GM10847 (cell line): ENCODE data around the gene RING1.
A peak's percentile ranks its signal among the peaks of the same experiment; 100 is the strongest.

Source experiments
- POLR2A ChIP-seq: IDR thresholded peaks from 2 replicates; pipeline ENCODE4 v1.6.1; 2011; ENCODE audit not compliant: insufficient read length; ENCODE audit errors: extremely low read depth

RING1 gene

DNA sequence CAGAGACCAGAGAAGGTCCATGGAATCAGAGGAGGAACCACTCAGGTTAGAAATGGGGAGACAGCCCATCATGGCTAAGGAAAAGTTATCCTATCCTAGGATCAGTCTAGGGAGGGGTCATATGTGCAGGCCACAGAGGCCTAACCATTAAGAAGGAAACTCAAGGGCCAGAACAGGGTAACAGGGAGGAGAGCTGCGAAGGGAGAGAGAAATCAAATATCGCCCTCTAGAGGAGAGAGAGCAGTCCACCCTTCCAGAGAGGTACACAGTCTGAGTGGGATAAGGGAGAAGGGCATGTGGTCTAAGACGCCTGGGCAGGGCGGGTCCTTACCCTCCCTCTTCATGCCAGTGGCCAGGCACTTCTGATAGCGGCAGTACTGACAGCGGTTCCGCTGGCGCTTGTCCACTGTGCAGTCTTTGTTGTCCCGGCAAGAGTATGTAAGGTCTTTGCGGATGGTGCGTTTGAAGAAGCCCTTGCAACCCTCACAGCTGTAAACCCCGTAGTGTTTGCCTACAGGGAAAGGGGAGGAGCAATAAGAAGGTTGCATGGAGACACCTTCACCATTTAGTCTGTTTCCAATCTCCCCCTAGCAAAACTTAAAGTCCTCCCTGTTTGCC lies 10.8 kb upstream of the RING1 start:
- no peak for TF ChIP-seq POLR2A

DNA sequence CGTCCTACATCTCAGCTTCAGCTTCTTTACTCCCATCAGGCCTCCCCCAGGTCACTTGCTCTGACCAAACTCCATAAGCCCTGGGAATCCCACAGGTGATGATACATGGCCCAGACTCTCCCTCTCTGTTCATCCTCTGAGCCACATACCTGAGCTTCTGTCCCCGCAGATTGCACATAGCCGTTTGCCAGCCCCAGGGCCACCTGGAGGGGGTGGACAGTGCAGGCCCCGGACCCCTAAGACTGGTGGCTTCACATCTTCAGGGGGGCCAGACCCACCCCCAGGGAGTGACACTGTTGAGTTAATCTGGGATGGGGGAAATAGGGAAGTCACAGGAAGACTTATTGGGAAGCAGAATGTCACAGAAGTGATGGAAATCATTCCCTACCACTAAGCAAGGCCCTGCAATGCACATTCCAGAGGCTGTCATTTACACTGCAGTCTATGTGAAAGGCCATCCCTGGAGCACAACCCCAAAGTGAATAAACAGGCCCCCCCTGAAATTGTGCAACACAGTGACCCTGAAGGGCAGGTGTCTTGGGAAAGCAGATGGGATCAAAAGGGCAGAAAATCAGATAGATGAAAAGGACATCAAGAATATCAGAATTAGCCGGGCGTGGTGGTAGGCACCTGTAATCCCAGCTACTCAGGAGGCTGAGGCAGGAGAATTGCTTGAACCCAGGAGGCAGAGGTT lies 10.0 kb upstream of the RING1 start:
- TF ChIP-seq POLR2A, result no peak

DNA sequence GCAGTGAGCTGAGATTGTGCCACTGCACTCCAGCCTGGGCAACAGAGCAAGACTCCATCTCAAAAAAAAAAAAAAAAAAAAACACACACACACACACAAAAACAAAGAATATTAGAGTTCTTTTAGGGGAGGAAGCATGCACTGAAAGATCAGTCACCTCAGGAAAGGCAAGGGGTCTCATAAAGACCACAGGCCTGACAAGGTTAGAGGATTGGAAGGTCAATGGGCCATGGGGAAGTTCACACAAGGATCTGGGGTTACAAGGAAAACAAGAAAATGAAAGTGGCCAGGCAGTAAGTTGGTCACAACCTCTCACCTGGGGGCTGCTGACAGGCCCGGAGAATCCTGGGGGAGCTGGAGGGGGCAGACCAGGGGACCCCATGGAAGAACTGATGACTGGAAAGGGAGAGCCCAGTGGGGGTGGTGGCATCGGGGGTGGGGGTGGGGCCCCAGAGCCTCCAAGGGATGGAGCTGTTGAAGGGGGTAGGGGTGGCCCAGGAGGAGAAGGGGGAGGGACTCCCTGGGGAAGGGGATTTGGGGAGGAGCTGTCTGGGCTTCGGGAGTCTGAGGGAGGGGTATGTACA lies 9.4 kb upstream of the RING1 start:
- no peak for TF ChIP-seq POLR2A

DNA sequence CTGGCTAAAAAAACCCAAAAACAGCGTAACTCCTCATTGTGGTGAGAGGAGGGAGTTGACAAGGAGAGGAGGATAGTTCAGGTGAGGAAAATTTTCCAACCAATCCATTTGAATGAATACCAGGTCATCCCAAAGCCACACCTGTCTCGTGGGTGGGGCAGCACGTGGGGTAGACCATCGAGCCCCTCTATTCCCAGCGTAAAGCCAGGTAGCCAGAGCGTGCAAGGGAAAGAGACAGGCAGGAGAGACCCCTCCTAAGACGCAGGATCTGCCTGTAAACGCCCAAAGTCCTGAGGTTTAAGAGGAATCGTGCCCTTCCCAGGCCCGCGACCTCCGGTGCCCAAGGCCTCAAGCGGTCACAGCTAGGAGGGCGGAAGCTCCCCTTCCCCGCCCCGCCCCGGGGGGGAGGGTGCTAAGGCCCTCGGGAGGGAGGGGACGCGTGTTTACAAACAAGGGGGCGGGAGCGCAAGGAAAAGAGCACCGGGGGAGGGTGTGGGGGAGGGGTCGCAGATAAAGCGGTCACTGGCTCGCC lies 8.5 kb upstream of the RING1 start:
- no peak for TF ChIP-seq POLR2A

- peak; percentile 86 for TF ChIP-seq POLR2A
Observed at GRCh38 chr6:33200219-33201146, 7.8 kb upstream of the RING1 start, which contains the start of the genes RXRB and SLC39A7. Gene RXRB, minus strand, starts transcription at chr6:33200665. Its CDS starts 189 bp downstream, at chr6:33200476. Gene SLC39A7, plus strand, starts transcription at chr6:33200867. Its CDS starts 379 bp downstream, at chr6:33201246.

DNA sequence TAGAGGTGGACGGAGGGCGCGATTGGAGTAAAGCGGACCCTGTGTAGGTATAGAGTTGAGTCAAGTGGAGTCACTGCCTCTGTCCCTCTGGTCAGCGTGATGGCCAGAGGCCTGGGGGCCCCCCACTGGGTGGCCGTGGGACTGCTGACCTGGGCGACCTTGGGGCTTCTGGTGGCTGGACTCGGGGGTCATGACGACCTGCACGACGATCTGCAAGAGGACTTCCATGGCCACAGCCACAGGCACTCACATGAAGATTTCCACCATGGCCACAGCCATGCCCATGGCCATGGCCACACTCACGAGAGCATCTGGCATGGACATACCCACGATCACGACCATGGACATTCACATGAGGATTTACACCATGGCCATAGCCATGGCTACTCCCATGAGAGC lies 7.2 kb upstream of the RING1 start:
- TF ChIP-seq POLR2A, result no peak

DNA sequence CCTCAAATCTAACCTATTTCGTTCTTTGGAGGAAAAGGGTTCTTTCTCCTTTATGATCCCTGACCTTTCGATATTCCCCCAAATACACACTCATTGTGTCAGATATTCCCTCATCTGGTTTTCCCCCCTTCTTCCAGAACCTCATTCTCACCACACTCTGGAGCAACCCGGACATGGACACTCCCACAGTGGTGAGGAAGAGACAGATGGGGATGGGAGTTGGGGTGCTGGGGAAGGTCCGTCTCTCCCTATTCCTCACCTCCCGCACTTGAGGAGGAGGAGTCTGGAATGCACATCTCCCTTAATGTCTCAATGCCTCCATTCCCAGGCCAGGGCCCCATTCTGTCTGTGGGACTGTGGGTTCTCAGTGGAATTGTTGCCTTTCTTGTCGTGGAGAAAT lies 6.4 kb upstream of the RING1 start:
- TF ChIP-seq POLR2A, result no peak

DNA sequence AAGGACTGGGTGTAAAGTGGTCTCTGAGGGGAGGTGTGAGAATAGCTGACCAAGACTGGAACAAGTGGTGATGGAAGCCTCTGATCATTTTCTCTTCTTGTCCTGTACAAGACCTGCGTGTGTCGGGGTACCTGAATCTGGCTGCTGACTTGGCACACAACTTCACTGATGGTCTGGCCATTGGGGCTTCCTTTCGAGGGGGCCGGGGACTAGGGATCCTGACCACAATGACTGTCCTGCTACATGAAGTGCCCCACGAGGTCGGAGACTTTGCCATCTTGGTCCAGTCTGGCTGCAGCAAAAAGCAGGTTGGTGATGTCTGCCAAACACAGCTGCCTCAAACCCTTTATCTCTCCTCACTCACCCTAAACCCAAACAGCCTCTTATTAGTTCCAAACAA lies 5.5 kb upstream of the RING1 start:
- no peak for TF ChIP-seq POLR2A

DNA sequence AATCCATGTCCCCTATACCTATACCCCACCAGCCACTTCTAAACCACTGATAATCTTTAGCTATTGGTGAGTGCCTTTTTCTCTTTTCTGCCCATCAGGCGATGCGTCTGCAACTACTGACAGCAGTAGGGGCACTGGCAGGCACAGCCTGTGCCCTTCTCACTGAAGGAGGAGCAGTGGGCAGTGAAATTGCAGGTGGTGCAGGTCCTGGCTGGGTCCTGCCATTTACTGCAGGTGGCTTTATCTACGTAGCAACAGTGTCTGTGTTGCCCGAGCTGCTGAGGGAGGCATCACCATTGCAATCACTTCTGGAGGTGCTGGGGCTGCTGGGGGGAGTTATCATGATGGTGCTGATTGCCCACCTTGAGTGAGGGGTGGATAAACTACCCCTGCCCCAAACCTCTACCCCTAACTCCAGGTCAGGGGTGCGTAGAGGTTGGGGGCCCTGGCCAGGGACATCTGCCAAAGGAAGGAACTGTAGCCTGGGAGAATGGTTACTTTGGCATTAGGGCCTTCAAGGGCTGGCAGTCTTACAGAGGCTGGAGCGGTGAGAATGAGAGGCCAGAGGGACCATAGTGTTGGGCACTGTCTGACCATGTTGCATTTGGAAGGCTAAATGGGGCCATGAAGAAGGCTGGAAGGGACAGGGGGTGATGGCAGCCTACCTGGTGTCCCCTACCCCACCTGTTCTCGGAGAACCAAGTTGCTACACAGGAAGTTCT lies 4.7 kb upstream of the RING1 start:
- no peak for TF ChIP-seq POLR2A

DNA sequence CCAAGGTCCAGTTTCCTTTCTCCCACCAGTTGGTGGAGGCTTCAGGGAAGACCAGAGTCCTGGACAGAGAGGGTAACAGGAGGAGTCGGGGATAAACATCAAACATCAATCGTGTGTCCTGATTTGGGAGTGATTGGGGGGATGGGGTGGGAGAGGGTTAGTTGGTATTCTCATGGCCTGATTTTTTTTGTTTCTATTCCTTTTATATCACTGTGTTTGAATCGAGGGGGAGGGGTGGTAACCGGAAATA lies 4.2 kb upstream of the RING1 start:
- TF ChIP-seq POLR2A, result no peak

DNA sequence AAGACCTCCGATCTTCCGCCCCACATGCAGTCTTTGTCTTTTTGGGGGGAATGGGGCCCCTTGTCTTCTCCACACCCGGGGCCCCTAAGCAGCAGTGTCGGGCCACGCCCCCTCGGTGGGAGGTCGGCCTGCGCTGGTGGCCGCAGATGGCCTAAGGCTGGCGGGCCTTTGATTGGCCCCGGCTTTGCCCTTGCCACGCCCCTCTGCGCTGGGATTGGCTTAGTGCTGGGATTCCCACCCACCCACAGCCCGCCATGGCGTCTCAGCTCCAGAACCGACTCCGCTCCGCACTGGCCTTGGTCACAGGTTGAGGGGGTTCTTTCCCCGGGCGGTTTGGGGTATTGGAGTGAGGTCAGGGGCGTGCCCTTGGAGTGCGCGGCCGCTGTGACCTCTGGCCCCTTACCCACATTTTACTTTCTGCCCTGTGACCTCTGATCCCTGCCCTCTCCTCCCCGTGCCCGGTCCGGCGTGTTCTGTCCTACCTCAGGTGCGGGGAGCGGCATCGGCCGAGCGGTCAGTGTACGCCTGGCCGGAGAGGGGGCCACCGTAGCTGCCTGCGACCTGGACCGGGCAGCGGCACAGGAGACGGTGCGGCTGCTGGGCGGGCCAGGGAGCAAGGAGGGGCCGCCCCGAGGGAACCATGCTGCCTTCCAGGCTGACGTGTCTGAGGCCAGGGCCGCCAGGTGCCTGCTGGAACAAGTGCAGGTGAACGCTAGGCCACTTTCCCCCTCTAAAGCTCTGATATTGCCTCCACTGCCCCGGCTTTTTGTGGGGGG lies 3.7 kb upstream of the RING1 start, which contains the start of gene HSD17B8:
Gene HSD17B8, plus strand, starts transcription at position 241 of the 776 bp plus-strand sequence. Its CDS starts 14 bp downstream, at position 255.
- TF ChIP-seq POLR2A, result peak; percentile 63

GRCh38 chr6:33205191-33206026 lies 2.9 kb upstream of the RING1 start:
- no peak for TF ChIP-seq POLR2A
